GM13976 (cell line): Measurements from ENCODE around the gene SYDE1.
"Not testable (repeated sequence)": the region's sequence is repeated elsewhere in the genome, so short reads cannot be mapped to it uniquely, and the experiment has no call there.

Source experiments
- DNase-seq: peaks from one replicate; pipeline ENCODE4 v3.0.0; 2012; ENCODE audit warnings: low spot score
- in situ Hi-C: fragments of 300-500 bp; cut with MboI; formaldehyde crosslinking; loops from one replicate; pipeline ENCODE4 v1.12.0; 2022; ENCODE audit warnings: low sequenced_read_pairs, mixed read lengths, inconsistent platforms; ENCODE audit not compliant: unreplicated experiment
- TF ChIP-seq, protein P1 (sequence below): IDR thresholded peaks from 2 replicates; pipeline ENCODE4 v1.5.1; 2012; ENCODE audit warnings: borderline replicate concordance, mild to moderate bottlenecking; ENCODE audit not compliant: insufficient read depth; ENCODE audit errors: extremely low read depth, missing control alignments, control extremely low read depth

The SYDE1 gene, protein sequence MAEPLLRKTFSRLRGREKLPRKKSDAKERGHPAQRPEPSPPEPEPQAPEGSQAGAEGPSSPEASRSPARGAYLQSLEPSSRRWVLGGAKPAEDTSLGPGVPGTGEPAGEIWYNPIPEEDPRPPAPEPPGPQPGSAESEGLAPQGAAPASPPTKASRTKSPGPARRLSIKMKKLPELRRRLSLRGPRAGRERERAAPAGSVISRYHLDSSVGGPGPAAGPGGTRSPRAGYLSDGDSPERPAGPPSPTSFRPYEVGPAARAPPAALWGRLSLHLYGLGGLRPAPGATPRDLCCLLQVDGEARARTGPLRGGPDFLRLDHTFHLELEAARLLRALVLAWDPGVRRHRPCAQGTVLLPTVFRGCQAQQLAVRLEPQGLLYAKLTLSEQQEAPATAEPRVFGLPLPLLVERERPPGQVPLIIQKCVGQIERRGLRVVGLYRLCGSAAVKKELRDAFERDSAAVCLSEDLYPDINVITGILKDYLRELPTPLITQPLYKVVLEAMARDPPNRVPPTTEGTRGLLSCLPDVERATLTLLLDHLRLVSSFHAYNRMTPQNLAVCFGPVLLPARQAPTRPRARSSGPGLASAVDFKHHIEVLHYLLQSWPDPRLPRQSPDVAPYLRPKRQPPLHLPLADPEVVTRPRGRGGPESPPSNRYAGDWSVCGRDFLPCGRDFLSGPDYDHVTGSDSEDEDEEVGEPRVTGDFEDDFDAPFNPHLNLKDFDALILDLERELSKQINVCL

DNA sequence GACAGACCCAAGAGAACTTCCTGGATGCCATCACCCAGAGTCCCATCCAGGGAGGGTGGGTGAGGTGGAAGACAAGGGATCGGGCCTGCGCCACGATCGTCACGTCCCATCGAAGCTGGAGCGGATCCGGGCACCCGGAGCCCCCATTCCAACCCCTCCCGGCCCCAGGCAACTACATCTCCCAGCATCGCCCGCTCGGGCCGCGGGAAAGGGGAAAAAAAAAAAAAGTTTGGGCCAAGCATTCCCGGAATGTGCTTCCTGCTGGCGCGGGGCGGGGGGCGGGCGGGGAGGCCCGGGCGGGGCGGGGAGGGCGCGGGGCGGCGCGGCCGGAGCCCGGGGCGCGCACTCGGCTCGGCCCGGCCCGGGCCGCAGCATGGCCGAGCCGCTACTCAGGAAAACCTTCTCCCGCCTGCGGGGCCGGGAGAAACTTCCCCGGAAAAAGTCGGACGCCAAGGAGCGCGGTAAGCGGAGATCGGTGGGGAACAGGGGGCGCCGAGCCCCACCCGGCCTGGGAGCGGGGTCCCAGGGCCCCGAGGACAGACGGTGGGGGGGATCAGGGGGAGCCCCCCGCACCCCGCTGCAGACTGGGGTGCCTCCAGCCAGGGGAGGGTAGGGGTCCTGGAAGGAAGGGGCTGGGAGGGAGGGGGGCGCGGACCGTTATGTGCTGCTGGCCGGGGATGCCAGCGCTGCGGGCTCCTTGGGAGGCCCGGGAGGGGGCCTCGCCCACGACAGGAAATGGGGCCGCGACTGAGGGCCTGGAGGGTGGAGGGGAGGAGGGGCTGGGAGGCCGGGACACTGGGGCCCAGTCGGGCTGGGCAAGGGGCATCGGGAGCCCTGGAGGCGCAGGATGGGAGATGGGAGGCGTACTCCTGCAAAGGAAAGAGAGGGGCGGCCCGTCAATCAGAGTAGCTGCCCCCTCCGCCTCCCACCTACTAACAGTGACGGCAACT is at the start of gene SYDE1:
Gene SYDE1, plus strand, starts transcription at position 341 of the 950 bp plus-strand sequence. Its CDS starts 33 bp downstream, at position 374.
- peak; percentile 48 for DNase-seq
- TF ChIP-seq, protein P1, sequence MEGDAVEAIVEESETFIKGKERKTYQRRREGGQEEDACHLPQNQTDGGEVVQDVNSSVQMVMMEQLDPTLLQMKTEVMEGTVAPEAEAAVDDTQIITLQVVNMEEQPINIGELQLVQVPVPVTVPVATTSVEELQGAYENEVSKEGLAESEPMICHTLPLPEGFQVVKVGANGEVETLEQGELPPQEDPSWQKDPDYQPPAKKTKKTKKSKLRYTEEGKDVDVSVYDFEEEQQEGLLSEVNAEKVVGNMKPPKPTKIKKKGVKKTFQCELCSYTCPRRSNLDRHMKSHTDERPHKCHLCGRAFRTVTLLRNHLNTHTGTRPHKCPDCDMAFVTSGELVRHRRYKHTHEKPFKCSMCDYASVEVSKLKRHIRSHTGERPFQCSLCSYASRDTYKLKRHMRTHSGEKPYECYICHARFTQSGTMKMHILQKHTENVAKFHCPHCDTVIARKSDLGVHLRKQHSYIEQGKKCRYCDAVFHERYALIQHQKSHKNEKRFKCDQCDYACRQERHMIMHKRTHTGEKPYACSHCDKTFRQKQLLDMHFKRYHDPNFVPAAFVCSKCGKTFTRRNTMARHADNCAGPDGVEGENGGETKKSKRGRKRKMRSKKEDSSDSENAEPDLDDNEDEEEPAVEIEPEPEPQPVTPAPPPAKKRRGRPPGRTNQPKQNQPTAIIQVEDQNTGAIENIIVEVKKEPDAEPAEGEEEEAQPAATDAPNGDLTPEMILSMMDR: no peak
- in situ Hi-C loops: loop anchor here (25.0 kb wide), 1 partner anchor 545 kb away; the partner anchor contains the start of gene NDUFB7

DNA sequence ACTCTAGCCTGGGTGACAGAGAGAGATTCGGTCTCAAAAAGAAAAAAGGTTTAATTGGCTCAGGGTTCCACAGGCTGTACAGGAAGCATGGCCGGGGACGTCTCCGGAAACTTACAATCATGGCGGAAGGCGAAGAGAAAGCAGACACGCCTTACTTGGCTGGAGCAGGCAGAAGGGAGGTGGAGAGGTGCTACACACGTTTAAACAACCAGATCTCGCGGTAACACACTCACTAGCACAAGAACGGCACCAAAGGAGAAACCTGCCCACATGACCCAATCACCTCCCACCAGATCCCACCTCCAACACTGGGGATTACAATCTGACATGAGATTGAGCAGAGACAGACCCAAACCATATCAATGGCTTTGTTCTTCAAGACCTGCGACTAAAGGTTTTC is 45.2 kb upstream of the SYDE1 start:
- in situ Hi-C loops: no loop called here
- no peak for DNase-seq
- TF ChIP-seq, protein P1: no peak

DNA sequence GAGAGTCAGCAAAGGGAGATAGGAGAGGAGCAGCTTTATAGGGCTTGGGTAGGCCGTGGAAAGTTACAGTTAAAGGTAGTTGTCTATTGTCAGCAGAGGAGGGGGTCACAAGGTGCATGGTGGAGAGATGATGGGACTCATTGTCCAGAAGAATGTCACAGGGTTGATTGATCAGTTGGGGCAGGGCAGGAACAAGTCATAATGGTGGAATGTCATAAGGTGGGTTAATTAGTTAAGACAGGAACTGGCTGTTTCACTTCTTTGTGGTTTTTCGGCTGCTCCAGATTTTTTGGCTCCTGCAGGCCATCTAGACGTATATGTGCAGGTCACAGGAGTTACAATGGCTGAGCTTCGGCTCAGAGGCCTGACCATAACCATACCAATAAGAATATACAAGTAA is 36.8 kb upstream of the SYDE1 start:
- in situ Hi-C loops, DNase-seq: not testable (repeated sequence)

DNA sequence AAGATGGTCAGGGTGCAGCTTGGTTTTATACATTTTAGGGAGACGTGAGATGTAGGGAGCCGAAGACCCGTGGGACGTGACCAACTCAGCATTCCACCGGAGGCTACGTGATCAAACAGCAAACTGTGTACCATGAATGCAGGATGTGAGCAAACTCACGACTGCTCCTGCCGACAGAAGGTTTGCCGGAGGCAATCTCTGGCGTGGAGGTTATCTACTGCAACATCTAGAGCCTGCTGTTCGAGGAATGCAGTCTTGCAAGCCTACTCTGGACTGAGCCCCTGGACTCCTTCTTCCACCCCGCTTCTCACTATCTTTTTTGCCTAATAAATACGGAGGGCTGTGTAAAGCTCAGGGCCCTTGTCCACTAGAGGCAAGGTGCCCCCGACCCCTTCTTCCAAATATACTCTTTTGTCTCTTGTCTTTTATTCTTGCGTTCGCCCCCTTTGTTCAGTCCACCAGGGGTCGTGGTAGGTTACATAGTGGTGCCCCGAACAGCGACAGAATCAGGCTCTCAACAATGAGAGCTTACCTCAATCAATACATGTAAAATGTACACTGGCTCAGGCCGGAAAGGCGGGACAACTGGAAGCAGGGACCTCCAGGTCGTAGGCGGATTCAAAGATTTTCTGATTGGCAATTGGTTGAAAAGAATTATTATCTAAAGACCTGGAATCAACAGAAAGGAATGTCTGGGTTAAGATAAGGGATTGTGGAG is 34.1 kb upstream of the SYDE1 start:
- in situ Hi-C loops: no loop called here
- TF ChIP-seq, protein P1: no peak
- DNase-seq: no peak

DNA sequence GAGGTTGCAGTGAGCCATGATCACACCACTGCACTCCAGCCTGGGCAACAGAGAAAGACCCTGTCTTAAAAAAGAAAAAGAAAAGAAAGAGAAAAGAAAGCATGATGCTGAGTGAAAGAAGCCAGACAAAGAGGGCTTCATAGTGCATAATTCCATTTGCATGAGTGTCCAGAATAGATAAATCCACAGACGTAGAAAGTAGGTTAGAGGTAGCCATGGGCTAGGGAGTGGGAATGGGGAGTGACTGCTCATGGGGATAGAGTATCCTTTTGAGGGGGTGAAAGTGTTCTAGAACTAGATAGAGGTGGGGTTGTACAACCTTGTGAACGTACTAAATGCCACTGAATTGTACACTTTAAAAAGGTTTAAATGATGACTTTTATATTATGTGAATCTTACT is 32.8 kb upstream of the SYDE1 start:
- TF ChIP-seq, protein P1: no peak
- in situ Hi-C loops: no loop called here
- no peak for DNase-seq

DNA sequence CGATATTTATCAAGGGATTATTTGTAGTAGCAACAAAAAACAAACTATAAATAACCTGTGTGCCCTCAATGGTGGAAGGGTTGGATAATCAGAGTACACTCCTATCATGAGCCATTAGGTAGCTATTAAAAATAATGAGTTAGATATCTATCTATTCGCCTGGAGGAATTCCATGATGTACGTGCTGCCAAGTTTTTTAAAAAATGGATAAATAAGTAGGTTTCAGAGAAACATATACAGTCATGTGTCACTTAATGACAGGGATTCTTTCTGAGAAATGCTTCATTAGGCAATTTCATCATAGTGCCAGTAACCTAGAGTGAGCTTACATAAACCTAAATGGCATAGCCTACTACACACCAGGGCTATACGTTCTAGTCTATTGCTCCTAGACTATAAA is 31.4 kb upstream of the SYDE1 start:
- no peak for DNase-seq
- in situ Hi-C loops: no loop called here
- TF ChIP-seq, protein P1: no peak

DNA sequence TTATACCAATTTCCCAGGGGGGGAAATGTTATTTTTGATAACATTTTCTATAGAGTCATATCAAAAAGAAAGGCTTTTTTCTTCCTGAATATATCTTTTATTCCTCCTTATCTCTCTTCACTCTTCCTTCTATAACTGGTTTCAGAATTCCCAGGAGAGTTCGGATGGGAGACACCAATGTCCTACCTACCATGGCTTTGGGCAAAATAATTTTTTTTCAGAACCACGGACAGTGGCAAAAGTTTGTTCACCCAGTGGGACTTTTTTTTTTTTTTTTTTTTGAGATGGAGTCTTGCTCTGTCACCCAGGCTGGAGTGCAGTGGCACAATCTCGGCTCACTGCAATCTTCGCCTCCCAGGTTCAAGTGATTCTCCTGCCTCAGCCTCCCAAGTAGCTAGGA is 27.2 kb upstream of the SYDE1 start:
- DNase-seq, in situ Hi-C loops: not testable (repeated sequence)
